Retinal pigment epithelial cell (primary cell): ENCODE data around the gene SHISA2.
A peak's percentile ranks its signal among the peaks of the same experiment; 100 is the strongest.

Experiments
- DNase-seq: peaks from one replicate; pipeline ENCODE4 v3.0.0-alpha.2; 2010; ENCODE audit warnings: low read depth
- H3K4me3 ChIP-seq: 2 replicates; pipeline ENCODE4 v1.5.1; 2011; ENCODE audit warnings: mild to moderate bottlenecking, low read length, control low read depth, moderate library complexity
- CTCF ChIP-seq: conservative IDR thresholded peaks from 2 replicates; pipeline ENCODE4 v1.5.1; 2011; ENCODE audit warnings: low read depth, low read length, control low read depth, inconsistent platforms

The SHISA2 gene

GRCh38 chr13:26045142-26045541 is 6.7 kb downstream of the SHISA2 start:
- TF ChIP-seq CTCF = no peak
- DNase-seq = no peak

GRCh38 chr13:26042785-26043184 is 9.0 kb downstream of the SHISA2 start:
- H3K4me3 ChIP-seq = no peak overlapping the region
- no peak for TF ChIP-seq CTCF
- no peak for DNase-seq

More at GRCh38 chr13:26045142-26045541, 6.7 kb downstream of the SHISA2 start:
- no peak overlapping the region for H3K4me3 ChIP-seq

GRCh38 chr13:26041444-26041843 is 10.4 kb downstream of the SHISA2 start:
- no peak overlapping the region for H3K4me3 ChIP-seq

GRCh38 chr13:26038931-26039475 is 12.8 kb downstream of the SHISA2 start:
- TF ChIP-seq CTCF = no peak
- H3K4me3 ChIP-seq = no peak overlapping the region
- no peak for DNase-seq

More at GRCh38 chr13:26041444-26041843, 10.4 kb downstream of the SHISA2 start:
- no peak for DNase-seq
- no peak for TF ChIP-seq CTCF

- TF ChIP-seq CTCF = peak; percentile 53
- no peak overlapping the region for H3K4me3 ChIP-seq
- no peak for DNase-seq
Measured at GRCh38 chr13:26037302-26037701, 14.5 kb downstream of the SHISA2 start.

GRCh38 chr13:26036383-26036782 is 15.4 kb downstream of the SHISA2 start:
- no peak overlapping the region for H3K4me3 ChIP-seq
- no peak for TF ChIP-seq CTCF
- no peak for DNase-seq

- no peak for DNase-seq
- no peak overlapping the region for H3K4me3 ChIP-seq
- no peak for TF ChIP-seq CTCF
Measured at GRCh38 chr13:26034018-26034417, 17.8 kb downstream of the SHISA2 start.
